Measurements from ENCODE around the gene SLC45A2.
"Not testable (repeated sequence)": the region's sequence is repeated elsewhere in the genome, so short reads cannot be mapped to it uniquely, and the experiment has no call there.

SLC45A2 gene

DNA sequence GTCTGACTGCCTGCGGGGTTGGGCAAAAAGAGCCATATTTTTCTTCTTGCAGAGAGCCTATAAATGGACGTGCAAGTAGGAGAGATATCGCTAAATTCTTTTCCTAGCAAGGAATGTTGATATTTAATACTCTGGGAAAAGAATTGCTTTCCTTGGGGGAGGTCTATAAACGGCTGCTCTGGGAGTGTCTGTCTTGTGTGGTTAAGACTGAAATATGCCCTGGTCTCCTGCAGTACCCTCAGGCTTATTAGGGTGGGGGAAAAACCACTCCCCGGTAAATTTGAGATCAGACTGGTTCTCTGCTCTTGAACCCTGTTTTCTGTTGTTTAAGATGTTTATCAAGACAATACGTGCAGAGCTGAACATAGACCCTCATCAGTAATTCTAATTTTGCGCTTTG lies 78.2 kb downstream of the SLC45A2 start:
- DNase-seq, result not testable (repeated sequence)

DNA sequence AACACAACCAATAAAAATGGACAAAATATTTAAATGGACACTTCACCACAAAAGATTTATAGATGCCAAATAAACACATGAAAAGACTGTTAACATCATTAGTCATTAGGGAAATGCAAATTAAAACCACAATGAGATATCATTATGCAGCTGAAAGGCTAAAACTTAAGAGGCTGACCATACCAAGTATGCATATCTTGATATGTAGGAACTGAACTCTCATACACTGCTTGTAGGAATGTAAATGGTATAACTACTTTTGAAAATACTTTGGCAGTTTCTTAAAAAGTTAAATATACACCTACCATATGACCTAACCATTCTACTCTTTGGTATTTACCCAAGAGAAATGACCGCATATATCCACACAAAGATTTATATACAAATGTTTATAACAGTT lies 79.1 kb downstream of the SLC45A2 start:
- no peak for DNase-seq

DNA sequence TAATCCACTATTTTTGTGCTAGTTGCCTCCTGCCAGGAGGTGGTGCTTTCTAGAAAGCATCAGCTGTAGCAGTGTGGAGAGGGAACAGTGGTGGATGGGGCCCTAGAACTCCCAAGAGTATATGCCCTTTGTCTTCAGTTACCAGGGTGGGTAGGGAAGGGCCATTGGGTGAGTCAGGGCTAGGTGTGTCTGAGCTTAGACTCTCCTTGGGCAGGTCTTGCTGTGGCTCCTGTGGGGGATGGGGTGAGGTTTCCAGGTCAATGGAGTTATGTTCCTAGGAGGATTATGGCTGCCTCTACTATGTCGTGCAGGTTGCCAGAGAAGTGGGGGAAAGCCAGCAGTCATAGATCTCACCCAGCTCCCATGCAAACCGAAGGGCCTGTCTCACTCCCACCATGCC lies 81.4 kb downstream of the SLC45A2 start:
- no peak for DNase-seq

DNA sequence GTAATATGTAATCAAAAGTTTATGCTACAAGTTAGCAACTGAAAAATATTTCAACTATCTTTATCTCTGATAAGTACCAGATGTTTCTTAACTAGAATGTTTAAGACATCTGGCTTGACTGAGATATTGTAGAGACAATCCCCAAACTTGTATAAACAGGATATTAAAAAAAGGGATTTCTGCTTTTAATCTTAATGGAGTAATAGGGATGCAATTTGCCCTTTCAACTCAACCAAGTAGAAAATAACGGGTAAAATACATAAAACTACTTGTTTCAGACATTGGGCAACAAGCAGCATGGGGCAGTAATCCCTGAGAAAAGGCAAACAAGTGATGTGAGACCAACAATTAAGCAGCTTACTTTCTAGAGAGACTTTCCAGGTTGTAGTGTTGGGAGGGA lies 83.3 kb downstream of the SLC45A2 start:
- no peak for DNase-seq
